Kidney (tissue), 14 donors: Measurements from ENCODE around the gene WDR62. TPM values are rescaled to one million over a fixed set of nuclear protein-coding genes. Genes with fewer than 3 reads are reported as not detected.

ENCODE experiments used
- DNase-seq, 5 donors: peaks; one replicate each; pipeline ENCODE4 v3.0.0-alpha.2; 2013 to 2020
- FAIRE-seq: peaks from 2 replicates; lab custom pipeline; 2012; peaks lifted over from hg19 to GRCh38; lab: Jason Lieb, UNC
- H3K27ac ChIP-seq, 2 donors: one replicate each; pipeline ENCODE4 v1.7.0; 2013; ENCODE audit warnings: low read depth in 2 of 2, low read length in 2 of 2, inconsistent platforms in 1 of 2
- H3K27me3 ChIP-seq: one replicate; pipeline ENCODE4 v1.7.1; 2013; ENCODE audit warnings: low read length, inconsistent platforms; ENCODE audit not compliant: control insufficient read depth, insufficient read depth
- H3K36me3 ChIP-seq, 3 donors: one replicate each; pipeline versions ENCODE4 v1.7.0 to v1.7.1; 2013; ENCODE audit warnings: low read length in 3 of 3, control low read depth in 1 of 3, inconsistent platforms in 1 of 3; ENCODE audit not compliant: insufficient read depth in 3 of 3, control insufficient read depth in 2 of 3
- H3K4me1 ChIP-seq, 3 donors: one replicate each; pipeline versions ENCODE4 v1.7.0 to v1.7.1; 2013; ENCODE audit warnings: low read length in 3 of 3, inconsistent platforms in 1 of 3, low read depth in 1 of 3; ENCODE audit not compliant: control insufficient read depth in 2 of 3, insufficient read depth in 2 of 3
- H3K4me3 ChIP-seq, 3 donors: one replicate each; pipeline versions ENCODE4 v1.7.0 to v1.8.1; 2013; ENCODE audit warnings: low read length in 3 of 3, control low read depth in 1 of 3, inconsistent platforms in 1 of 3
- H3K9ac ChIP-seq, 3 donors: one replicate each; pipeline versions ENCODE4 v1.7.0 to v1.7.1; 2013; ENCODE audit warnings: low read length in 3 of 3, control low read depth in 1 of 3, inconsistent platforms in 1 of 3
- H3K9me3 ChIP-seq, 3 donors: one replicate each; pipeline versions ENCODE4 v1.7.0 to v1.7.1; 2013; ENCODE audit warnings: low read length in 3 of 3, control low read depth in 1 of 3, inconsistent platforms in 1 of 3; ENCODE audit not compliant: control insufficient read depth in 2 of 3, insufficient read depth in 1 of 3
- CTCF ChIP-seq: IDR thresholded peaks from 3 replicates; pipeline ENCODE4 v1.5.1; 2012; ENCODE audit warnings: mild to moderate bottlenecking, moderate library complexity, borderline replicate concordance; ENCODE audit not compliant: insufficient read depth; ENCODE audit errors: extremely low read depth
- intact Hi-C: fragments of 100-400 bp; cut with DNase I; formaldehyde crosslinking; loops from one replicate; pipeline ENCODE4 v1.11.1; 2022
- polyA plus RNA-seq: library from polyadenylated mRNA; stranded (reverse); fragments of 350-450 nt; fragmentation: Illumina TruSeq; extraction: RNeasy Lipid Tissue Mini Kit (QIAGEN cat#74804); gene quantifications from one replicate; pipeline ENCODE4 v1.2.3, GENCODE V29; 2014; ENCODE audit warnings: low read depth, low replicate concordance; ENCODE audit not compliant: insufficient read depth
- total RNA-seq: library from RNA; stranded (reverse); fragmentation: NEBNext Ultra II Directional; extraction: Animal tissue kit (Norgen Biotek cat#: 25700); gene quantifications from one replicate; pipeline ENCODE4 v1.2.1, GENCODE V29; 2021
- donor health status: control.
- donor health status: control.
- donor health status: control.
- donor health status: control.
- donor health status: control.
- donor health status: DM: yes; HTN: yes; CAD: no.
- donor health status: Normal renal cell carcinoma (clear cell type).

The WDR62 gene
- total and polyA plus RNA-seq, 2 donors from 2014 or later, result 0.58 to 0.69 TPM

GRCh38 chr19:36116344-36116637 is 61.6 kb downstream of the WDR62 start:
- no peak overlapping the region for H3K27ac ChIP-seq

GRCh38 chr19:36120092-36120983 is 65.6 kb downstream of the WDR62 start:
- H3K4me1 ChIP-seq, result peaks cover 0 to 8% (median 4%) of the 10 kb centered on the region in 3 donors
- H3K27ac ChIP-seq, result no peak overlapping the region
- no peaks in the 10 kb centered on the region for H3K27me3 ChIP-seq
- H3K4me3 ChIP-seq, result no peak overlapping the region
- no peak overlapping the region for H3K9ac ChIP-seq
- TF ChIP-seq CTCF, result no peak
- no peaks in the 10 kb centered on the region for H3K9me3 ChIP-seq
- DNase-seq, result no peak
- H3K36me3 ChIP-seq, result peaks cover 3 to 17% (median 15%) of the 10 kb centered on the region in 3 donors
- FAIRE-seq, result no peak
- intact Hi-C loops, result loop anchor here (5.0 kb wide), 1 partner anchor 52 kb away; no protein-coding TSS in a partner anchor

More at GRCh38 chr19:36116344-36116637, 61.6 kb downstream of the WDR62 start:
- Histone ChIP-seq H3K9me3 (no peaks in the 10 kb centered on the region), H3K36me3 (peaks cover 3 to 24% (median 5%) of the 10 kb centered on the region in 3 donors), H3K9ac (no peak overlapping the region), H3K27me3 (no peaks in the 10 kb centered on the region), H3K4me1 (peaks cover 0 to 18% (median 4%) of the 10 kb centered on the region in 3 donors), H3K4me3 (peak overlapping the region in 1 of 3 donors; percentile 98)
- FAIRE-seq (no peak), DNase-seq (no peak)
- TF ChIP-seq CTCF, result no peak
- intact Hi-C loops, result no loop called here

- H3K27ac ChIP-seq, result no peak overlapping the region
- intact Hi-C loops, result loop anchor here (5.0 kb wide), 1 partner anchor 51 kb away; no protein-coding TSS in a partner anchor
- no peak overlapping the region for H3K4me3 ChIP-seq
- DNase-seq, result no peak
- no peak for FAIRE-seq
- H3K27me3 ChIP-seq, result no peaks in the 10 kb centered on the region
- peaks cover 0 to 6% (median 4%) of the 10 kb centered on the region in 3 donors for H3K4me1 ChIP-seq
- no peak overlapping the region for H3K9ac ChIP-seq
- H3K9me3 ChIP-seq, result no peaks in the 10 kb centered on the region
- no peak for TF ChIP-seq CTCF
- H3K36me3 ChIP-seq, result peaks cover 3 to 24% (median 19%) of the 10 kb centered on the region in 3 donors
Observed at GRCh38 chr19:36120984-36121358, 66.3 kb downstream of the WDR62 start.
